Measurements from ENCODE around the gene GSK3B. TPM values are rescaled to one million over a fixed set of nuclear protein-coding genes. Genes with fewer than 3 reads are reported as not detected.

Gene GSK3B
- total RNA-seq, 1 experiment from 2014 or later: 56.5 TPM

DNA sequence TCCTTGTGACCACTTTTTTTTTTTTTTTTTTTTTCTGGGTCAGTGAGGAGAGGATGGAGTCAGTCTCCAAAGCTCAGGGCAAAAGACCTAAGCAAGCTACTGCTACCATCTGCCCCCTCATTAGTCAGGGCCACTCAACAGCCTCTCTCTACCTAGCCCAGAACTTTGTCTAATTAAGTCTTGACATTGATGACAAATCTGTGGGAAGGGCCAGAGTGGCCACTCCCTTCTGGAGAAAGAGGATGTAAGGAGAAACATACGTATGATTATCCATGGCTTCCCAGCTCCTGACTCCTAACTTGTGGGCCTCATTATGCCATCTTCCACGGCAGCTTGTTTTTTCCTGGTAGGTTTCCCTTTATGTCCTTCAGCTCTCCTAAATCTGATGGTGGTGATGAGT, 274.4 kb downstream of the GSK3B start:
- no peak for DNase-seq
- Mint-ChIP-seq H3K4me1 (peaks cover 9 to 14% of the 10 kb centered on the region in 2 experiments), H3K27ac (no peak overlapping the region; a peak in 1 of 7 replicates), H3K4me3 (no peak overlapping the region), H3K36me3 (ENCODE audit: insufficient read depth in 1 of 3, low read depth in 3 of 3) (peaks cover 0 to under 1% (median 0%) of the 10 kb centered on the region in 3 experiments; a peak in 1 of 7 replicates), H3K9me3 (no peaks in the 10 kb centered on the region), H3K27me3 (ENCODE audit: low read depth) (no peaks in the 10 kb centered on the region; the same call in 1 of the 2 replicates)
- H3K56ac ChIP-seq (ENCODE audit: insufficient read length, low read depth, low read length): no peak overlapping the region
- H3K79me2 ChIP-seq (ENCODE audit: insufficient read depth, low read length): no peaks in the 10 kb centered on the region
- H3K18ac ChIP-seq (ENCODE audit: insufficient read length, low read depth, low read length): no peak overlapping the region
- no peak overlapping the region for H4K91ac ChIP-seq (ENCODE audit: insufficient read length, low read depth, low read length)
- H3K4me2 ChIP-seq (ENCODE audit: insufficient read depth, insufficient read length, low read length): no peak overlapping the region
- no peaks in the 10 kb centered on the region for H3K79me1 ChIP-seq (ENCODE audit: insufficient read depth, low read depth, low read length, poor library complexity, severe bottlenecking)
- no peaks in the 10 kb centered on the region for H3K27me3 ChIP-seq (ENCODE audit: insufficient read depth, low read length)
- H2BK5ac ChIP-seq (ENCODE audit: insufficient read length, low read length): no peak overlapping the region
- no peak overlapping the region for H4K5ac ChIP-seq (ENCODE audit: insufficient read length, low read depth, low read length)
- H2BK12ac ChIP-seq (ENCODE audit: insufficient read length, low read depth, low read length): no peak overlapping the region
- H2BK15ac ChIP-seq (ENCODE audit: low read depth, low read length): no peak overlapping the region
- no peak overlapping the region for H3K27ac ChIP-seq (ENCODE audit: insufficient read length, low read depth, low read length)
- no peaks in the 10 kb centered on the region for H3K9me3 ChIP-seq (ENCODE audit: control insufficient read depth, low read depth, low read length)
- H3K14ac ChIP-seq (ENCODE audit: insufficient read depth, low read length): no peak overlapping the region
- H2AK5ac ChIP-seq (ENCODE audit: insufficient read length, low read length): no peak overlapping the region
- H2BK20ac ChIP-seq (ENCODE audit: low read depth, low read length, poor library complexity, severe bottlenecking): no peak overlapping the region
- TF ChIP-seq, protein P1, sequence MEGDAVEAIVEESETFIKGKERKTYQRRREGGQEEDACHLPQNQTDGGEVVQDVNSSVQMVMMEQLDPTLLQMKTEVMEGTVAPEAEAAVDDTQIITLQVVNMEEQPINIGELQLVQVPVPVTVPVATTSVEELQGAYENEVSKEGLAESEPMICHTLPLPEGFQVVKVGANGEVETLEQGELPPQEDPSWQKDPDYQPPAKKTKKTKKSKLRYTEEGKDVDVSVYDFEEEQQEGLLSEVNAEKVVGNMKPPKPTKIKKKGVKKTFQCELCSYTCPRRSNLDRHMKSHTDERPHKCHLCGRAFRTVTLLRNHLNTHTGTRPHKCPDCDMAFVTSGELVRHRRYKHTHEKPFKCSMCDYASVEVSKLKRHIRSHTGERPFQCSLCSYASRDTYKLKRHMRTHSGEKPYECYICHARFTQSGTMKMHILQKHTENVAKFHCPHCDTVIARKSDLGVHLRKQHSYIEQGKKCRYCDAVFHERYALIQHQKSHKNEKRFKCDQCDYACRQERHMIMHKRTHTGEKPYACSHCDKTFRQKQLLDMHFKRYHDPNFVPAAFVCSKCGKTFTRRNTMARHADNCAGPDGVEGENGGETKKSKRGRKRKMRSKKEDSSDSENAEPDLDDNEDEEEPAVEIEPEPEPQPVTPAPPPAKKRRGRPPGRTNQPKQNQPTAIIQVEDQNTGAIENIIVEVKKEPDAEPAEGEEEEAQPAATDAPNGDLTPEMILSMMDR (conservative IDR thresholded peaks at IDR 0.05): no peak
- H2AFZ ChIP-seq (ENCODE audit: low read length): no peak overlapping the region
- H3T11ph ChIP-seq (ENCODE audit: low read length): no peak overlapping the region
- peaks cover 2% of the 10 kb centered on the region for H4K20me1 ChIP-seq (ENCODE audit: control insufficient read depth, insufficient read depth, insufficient read length)
- H3K4me1 ChIP-seq (ENCODE audit: insufficient read depth, low read length): no peaks in the 10 kb centered on the region
- no peak overlapping the region for H3K23ac ChIP-seq (ENCODE audit: insufficient read length, low read depth, low read length)
- H3K23me2 ChIP-seq (ENCODE audit: insufficient read length, low read depth, low read length, poor library complexity, severe bottlenecking): no peaks in the 10 kb centered on the region
- no peak overlapping the region for H3K4ac ChIP-seq (ENCODE audit: low read depth, low read length)
- no peak overlapping the region for H3K9ac ChIP-seq (ENCODE audit: extremely low read depth, insufficient read length, low read length)
- H4K8ac ChIP-seq (replicated peaks; ENCODE audit: insufficient read length, low read depth, low read length): no peak overlapping the region
- WGBS (ENCODE audit: extremely low coverage, insufficient read length, low lambda C conversion rate): no CpG with 5 or more reads among the region's 2 CpGs
- no peak overlapping the region for H2BK120ac ChIP-seq (ENCODE audit: low read depth, low read length, poor library complexity, severe bottlenecking)
